AG09319 (cell line): ENCODE measurements around the gene TGFB1.

Experiments used
- DNase-seq: peaks from one replicate; pipeline ENCODE4 v3.0.0-alpha.2; 2010; ENCODE audit warnings: low read depth; ENCODE audit errors: extremely low read depth
- CTCF ChIP-seq: IDR thresholded peaks from 2 replicates; pipeline ENCODE4 v1.5.1; 2011; ENCODE audit warnings: low read depth, mild to moderate bottlenecking, inconsistent platforms, low read length, moderate library complexity

TGFB1 gene

GRCh38 chr19:41323430-41324125 is 30.1 kb downstream of the TGFB1 start:
- DNase-seq: peak; percentile 95
- no peak for TF ChIP-seq CTCF

GRCh38 chr19:41323023-41323422 is 30.7 kb downstream of the TGFB1 start:
- TF ChIP-seq CTCF: no peak
- DNase-seq: no peak

DNA sequence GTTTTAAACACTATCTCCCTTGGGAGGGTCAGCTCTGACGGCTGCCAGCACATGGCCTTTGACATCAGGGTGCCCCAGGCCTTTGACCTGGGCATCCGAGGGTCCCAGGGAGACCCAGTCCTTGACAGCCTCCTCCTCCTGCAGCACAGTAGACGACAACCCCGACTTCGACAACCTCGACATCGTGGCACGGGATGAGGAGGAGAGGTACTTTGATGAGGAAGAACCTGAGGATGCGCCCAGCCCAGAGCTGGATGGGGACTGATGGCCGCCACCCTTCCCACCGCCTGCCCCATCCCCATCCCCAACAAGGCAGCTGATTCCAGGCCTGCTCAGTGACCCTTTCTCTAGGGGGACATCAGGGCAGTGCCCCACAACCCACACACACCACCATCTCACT is 31.3 kb downstream of the TGFB1 start:
- no peak for TF ChIP-seq CTCF
- DNase-seq: no peak

DNA sequence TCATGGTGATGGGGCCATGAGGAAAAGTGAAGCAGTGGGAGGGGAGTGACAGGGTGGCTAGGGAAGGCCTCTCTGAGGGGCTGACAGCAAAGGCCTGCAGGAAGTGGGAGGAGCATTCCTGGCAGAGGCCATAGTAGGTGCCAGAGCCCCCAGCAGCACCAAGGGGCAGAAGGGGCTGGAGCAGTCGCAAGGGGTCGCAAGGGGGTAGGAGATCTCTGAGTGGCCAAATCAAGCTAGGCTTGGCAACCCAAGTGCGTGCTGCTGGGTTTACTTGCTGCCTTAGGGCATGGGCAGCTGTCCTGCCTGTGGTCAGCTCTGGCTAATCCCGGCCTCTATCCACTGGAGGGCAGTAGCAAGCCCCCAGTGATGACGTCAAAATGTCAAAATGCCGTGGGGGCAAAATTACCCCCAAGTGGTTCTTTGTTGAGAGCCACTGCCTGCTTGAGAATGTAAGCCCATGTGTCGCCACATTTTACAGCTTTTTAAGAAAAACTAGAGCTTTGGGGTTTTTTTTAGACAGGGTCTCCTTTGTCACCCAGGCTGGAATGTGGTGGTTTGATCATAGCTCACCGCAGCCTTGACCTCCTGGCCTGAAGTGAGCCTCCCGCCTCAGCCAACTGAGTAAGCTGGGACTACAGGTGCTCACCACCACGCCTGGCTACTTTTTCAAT is 32.0 kb downstream of the TGFB1 start:
- TF ChIP-seq CTCF: peak; percentile 81
- peak; percentile 64 for DNase-seq

DNA sequence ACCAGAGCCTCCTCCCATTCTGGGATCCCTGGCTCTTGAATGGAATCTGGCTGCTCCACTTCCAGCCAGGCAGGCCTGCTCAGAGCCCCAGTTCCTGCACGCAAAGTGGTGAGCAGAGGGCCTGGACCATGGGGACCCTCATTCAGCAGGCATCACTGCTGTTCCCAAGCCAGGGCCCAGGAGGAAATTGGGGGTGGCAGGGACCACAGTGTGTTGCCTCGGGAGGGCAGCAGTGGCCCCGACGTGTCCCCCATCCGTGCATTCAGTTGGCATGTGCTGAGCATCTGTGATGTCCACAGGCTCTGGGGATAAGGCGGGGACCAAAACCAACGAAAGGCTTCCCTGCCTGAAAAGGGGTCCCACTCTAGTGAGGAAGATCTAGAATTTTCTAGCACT is 32.5 kb downstream of the TGFB1 start:
- no peak for TF ChIP-seq CTCF
- DNase-seq: no peak

DNA sequence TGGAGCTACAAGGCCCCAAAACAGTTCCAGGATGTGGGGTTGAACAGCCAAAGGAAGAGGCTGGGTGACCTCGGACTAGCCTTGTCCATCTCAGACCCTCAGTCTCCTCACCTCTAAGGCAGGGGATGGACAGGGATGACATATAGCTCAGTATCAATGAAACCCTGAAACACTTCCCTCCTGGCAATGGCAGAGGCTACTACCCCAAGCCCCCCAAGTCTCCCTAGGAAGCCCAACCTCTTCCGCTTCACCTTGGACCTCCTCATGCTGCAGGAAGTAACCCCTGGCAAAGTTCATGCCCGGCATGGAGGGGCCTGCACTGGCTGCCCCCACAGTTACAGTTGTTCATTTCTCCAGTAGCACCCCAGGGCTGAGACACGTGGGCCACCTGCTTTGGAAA is 33.2 kb downstream of the TGFB1 start:
- no peak for DNase-seq
- no peak for TF ChIP-seq CTCF

DNA sequence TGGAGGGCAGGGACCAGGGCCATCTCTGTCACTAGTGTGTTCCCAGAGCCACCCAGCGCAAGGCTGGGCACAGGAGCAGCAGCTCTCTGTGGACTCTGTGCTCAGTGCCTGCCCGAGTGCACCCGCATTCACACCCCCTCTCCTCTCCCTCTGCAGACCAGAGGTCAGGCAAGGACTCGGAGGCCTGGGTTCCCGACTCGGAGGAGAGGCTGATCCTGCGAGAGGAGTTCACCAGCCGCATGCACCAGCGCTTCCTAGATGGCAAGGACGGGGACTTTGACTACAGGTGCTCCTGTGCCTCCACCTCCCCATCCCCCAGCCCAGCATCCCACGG is 33.6 kb downstream of the TGFB1 start:
- DNase-seq: no peak

More for the DNA sequence above, 33.6 kb downstream of the TGFB1 start:
- no peak for TF ChIP-seq CTCF
